ENCODE measurements around the gene SLC16A12.

The SLC16A12 gene

DNA sequence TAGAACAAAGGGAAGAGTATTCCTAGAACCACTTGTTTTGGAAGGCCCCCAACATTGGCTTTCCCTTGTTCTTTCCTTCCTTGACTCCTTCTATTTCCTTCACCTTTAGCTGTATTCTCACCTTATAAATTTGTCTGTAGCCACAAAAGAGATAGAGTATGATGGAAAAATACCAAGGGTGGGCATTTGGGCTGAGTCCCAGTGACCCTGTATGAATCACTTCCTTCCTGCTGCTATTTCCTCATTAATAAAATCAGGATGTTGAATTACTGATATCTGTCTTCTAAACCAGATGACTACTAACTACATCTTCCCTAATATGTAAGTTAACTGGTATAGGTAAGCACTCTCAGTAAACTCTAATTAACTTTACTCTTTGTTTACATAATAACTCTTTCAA, 65.9 kb downstream of the SLC16A12 start:
- H3K4me1 ChIP-seq: peaks cover 0 to 4% (median 0%) of the 10 kb centered on the region in 4 donors
- no peak overlapping the region for H3K27ac ChIP-seq
- intact Hi-C loops (cut with DNase I; ENCODE audit: low total_unique reads): no loop called here
- H3K27me3 ChIP-seq: no peaks in the 10 kb centered on the region
- no peaks in the 10 kb centered on the region for H3K9me3 ChIP-seq
- TF ChIP-seq CTCF (IDR thresholded peaks at IDR 0.05): no peak
- no peaks in the 10 kb centered on the region for H3K36me3 ChIP-seq
- H3K4me3 ChIP-seq: no peak overlapping the region
- DNase-seq: no peak

DNA sequence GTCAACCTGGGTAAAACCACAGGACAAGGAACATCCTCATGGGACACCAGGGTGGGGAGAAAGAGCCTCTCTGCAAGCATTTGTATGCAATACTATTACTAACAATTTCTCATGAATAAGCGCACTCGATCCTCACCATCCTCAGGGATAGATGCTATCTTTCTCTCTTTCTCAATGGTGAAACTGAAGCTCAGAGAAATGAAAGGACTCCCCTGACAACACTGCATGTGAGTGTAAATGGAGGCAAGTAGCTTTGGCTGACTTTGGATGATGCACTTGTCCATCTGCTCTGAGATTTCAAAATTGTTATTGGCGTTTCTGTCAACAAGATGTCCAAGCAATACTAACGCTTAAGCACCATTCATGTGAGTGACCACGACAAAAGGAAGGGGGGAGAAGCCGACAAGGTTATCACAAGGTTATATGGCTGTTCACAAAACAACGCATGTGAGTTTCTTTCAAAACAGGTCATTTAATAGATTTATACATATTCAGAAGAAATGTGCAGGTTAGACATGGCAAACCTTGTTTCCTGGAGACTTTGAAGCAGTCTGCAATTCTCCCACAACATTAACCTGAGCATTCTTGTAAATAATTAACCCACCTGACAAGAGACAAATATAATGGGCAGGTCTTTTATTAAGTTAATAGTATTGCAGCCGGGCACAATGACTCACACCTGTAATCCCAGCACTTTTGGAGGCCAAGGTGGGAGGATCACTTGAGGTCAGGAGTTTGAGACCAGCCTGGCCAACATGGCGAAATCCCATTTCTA, 67.0 kb downstream of the SLC16A12 start:
- no peaks in the 10 kb centered on the region for H3K36me3 ChIP-seq
- H3K27me3 ChIP-seq: no peaks in the 10 kb centered on the region
- no peak for TF ChIP-seq CTCF (IDR thresholded peaks at IDR 0.05)
- H3K4me1 ChIP-seq: peaks cover 0 to 4% (median 0%) of the 10 kb centered on the region in 4 donors
- no peak for DNase-seq
- no peak overlapping the region for H3K4me3 ChIP-seq
- intact Hi-C loops (cut with DNase I; ENCODE audit: low total_unique reads): no loop called here
- H3K9me3 ChIP-seq: no peaks in the 10 kb centered on the region
- no peak overlapping the region for H3K27ac ChIP-seq

DNA sequence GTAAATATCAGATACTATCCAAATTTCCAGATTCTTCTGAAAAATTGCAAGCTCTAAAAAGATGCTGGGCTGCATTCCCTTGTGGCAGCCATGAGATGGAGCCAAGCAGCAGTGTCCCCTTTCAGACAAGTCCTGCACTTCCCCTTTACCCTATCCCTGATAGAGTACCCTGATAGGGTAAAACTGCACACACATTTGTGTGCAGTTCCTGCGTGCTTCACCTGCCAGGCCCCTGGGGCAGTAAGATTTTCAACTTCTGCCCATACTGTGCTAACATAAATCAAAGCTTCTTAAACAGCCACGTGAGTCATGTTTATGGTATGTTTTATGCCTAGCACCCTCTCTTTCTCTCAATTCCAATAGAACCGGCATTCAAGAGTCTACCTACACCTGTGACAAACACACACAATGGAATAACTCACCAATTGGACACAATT, 68.8 kb downstream of the SLC16A12 start:
- no peak overlapping the region for H3K27ac ChIP-seq
- peaks cover 0 to 4% (median 0%) of the 10 kb centered on the region in 4 donors for H3K4me1 ChIP-seq
- H3K4me3 ChIP-seq: no peak overlapping the region
- intact Hi-C loops (cut with DNase I; ENCODE audit: low total_unique reads): no loop called here
- DNase-seq: no peak
- H3K9me3 ChIP-seq: no peaks in the 10 kb centered on the region
- peak; percentile 16 to 25 for TF ChIP-seq CTCF (IDR thresholded peaks at IDR 0.05)
- no peaks in the 10 kb centered on the region for H3K27me3 ChIP-seq
- H3K36me3 ChIP-seq: no peaks in the 10 kb centered on the region

DNA sequence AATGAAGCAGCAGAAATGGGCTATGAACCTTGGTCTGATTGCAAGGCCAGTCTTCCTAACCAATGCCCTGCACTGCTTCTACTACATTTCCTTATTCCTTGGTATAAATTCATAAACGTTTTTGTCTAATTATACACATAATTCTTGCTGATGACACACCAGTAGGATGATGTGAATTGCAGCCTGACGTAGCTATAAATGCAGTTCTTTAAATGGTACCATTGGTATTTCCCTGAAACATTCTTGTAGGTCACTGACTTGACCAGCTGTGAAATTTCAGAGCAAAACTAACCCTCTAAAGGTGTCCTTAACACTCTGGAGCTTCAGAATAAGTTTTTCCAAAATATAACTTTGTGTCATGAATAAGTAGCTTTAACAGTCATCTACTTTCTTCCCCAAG, 70.2 kb downstream of the SLC16A12 start:
- H3K27ac ChIP-seq: no peak overlapping the region
- H3K27me3 ChIP-seq: no peaks in the 10 kb centered on the region
- intact Hi-C loops (cut with DNase I; ENCODE audit: low total_unique reads): no loop called here
- no peaks in the 10 kb centered on the region for H3K36me3 ChIP-seq
- TF ChIP-seq CTCF (IDR thresholded peaks at IDR 0.05): no peak
- H3K4me1 ChIP-seq: peaks cover 0 to 4% (median 0%) of the 10 kb centered on the region in 4 donors
- H3K9me3 ChIP-seq: no peaks in the 10 kb centered on the region
- no peak overlapping the region for H3K4me3 ChIP-seq
- no peak for DNase-seq

GRCh38 chr10:89463846-89464537, 71.4 kb downstream of the SLC16A12 start:
- TF ChIP-seq CTCF (IDR thresholded peaks at IDR 0.05): no peak
- Histone ChIP-seq H3K4me3 (no peak overlapping the region), H3K27ac (no peak overlapping the region), H3K4me1 (peaks cover 0 to 4% (median 1%) of the 10 kb centered on the region in 4 donors), H3K27me3 (no peaks in the 10 kb centered on the region), H3K9me3 (no peaks in the 10 kb centered on the region), H3K36me3 (no peaks in the 10 kb centered on the region)
- no peak for DNase-seq
- intact Hi-C loops (cut with DNase I; ENCODE audit: low total_unique reads): no loop called here
